Suprapubic skin (tissue), 4 donors: ENCODE data around the gene HIGD2B. TPM values are rescaled to one million over a fixed set of nuclear protein-coding genes. Genes with fewer than 3 reads are reported as not detected.

Experiments used
- DNase-seq, 2 donors: peaks; one replicate each; pipeline ENCODE4 v3.0.0-alpha.2; 2019; ENCODE audit warnings: low spot score in 2 of 2
- H3K27ac ChIP-seq: fragments of 200-600 bp; sonication (generic); one replicate; pipeline ENCODE4 v1.5.1; 2019
- H3K27me3 ChIP-seq: fragments of 200-600 bp; sonication (generic); one replicate; pipeline ENCODE4 v1.5.1; 2019
- H3K36me3 ChIP-seq: fragments of 200-600 bp; sonication (generic); one replicate; pipeline ENCODE4 v1.5.1; 2019
- H3K4me1 ChIP-seq: fragments of 200-600 bp; sonication (generic); one replicate; pipeline ENCODE4 v1.5.1; 2019
- H3K4me3 ChIP-seq: fragments of 200-600 bp; sonication (generic); one replicate; pipeline ENCODE4 v1.5.1; 2019; ENCODE audit warnings: mild to moderate bottlenecking
- H3K9me3 ChIP-seq: fragments of 200-600 bp; sonication (generic); one replicate; pipeline ENCODE4 v1.5.1; 2019
- CTCF ChIP-seq, 2 donors: fragments of 200-600 bp in 1 of 2; fragments of 450-650 bp in 1 of 2; sonication (generic) in 1 of 2; IDR thresholded peaks; one replicate each; pipeline ENCODE4 v1.5.1; 2016 to 2019; ENCODE audit warnings: antibody characterized with exemption in 2 of 2, mild to moderate bottlenecking in 1 of 2, moderate library complexity in 1 of 2
- EP300 ChIP-seq: sonication (generic); formaldehyde crosslinking; IDR thresholded peaks from one replicate; pipeline ENCODE4 v1.6.1; 2017; ENCODE audit warnings: antibody characterized with exemption
- POLR2A ChIP-seq, 2 donors: fragments of 450-650 bp; IDR thresholded peaks; one replicate each; pipeline ENCODE4 v1.6.1; 2017; ENCODE audit warnings: antibody characterized with exemption in 2 of 2, mild to moderate bottlenecking in 2 of 2, moderate library complexity in 2 of 2
- POLR2AphosphoS5 ChIP-seq, 3 donors: sonication (generic); formaldehyde crosslinking; IDR thresholded peaks; one replicate each; pipeline ENCODE4 v1.6.1; 2017; ENCODE audit warnings: antibody characterized with exemption in 3 of 3
- WGBS: methylation state at CpG from one replicate; pipeline ENCODE4 v1.1.5; 2018; 5-methylcytosine and 5-hydroxymethylcytosine counted together
- total RNA-seq, 4 donors: library from RNA; depleted of rRNA; stranded (reverse); fragments of >200 nt; gene quantifications; one replicate each; pipeline ENCODE4 v1.1.0, GENCODE V29; 2016

HIGD2B gene
- total RNA-seq, 4 donors from 2014 or later, result not detected

GRCh38 chr15:72706266-72706665 lies 20.3 kb upstream of the HIGD2B start:
- Histone ChIP-seq H3K4me3 (no peak overlapping the region), H3K4me1 (no peaks in the 10 kb centered on the region), H3K36me3 (no peaks in the 10 kb centered on the region), H3K27ac (no peak overlapping the region), H3K27me3 (no peaks in the 10 kb centered on the region), H3K9me3 (no peaks in the 10 kb centered on the region)
- no peak for DNase-seq
- TF ChIP-seq POLR2A (IDR thresholded peaks at IDR 0.05) (no peak), CTCF (IDR thresholded peaks at IDR 0.05) (no peak), EP300 (no peak), POLR2AphosphoS5 (IDR thresholded peaks at IDR 0.05) (no peak)
- 95% methylated on average over 11 of the region's 11 CpGs for WGBS

DNA sequence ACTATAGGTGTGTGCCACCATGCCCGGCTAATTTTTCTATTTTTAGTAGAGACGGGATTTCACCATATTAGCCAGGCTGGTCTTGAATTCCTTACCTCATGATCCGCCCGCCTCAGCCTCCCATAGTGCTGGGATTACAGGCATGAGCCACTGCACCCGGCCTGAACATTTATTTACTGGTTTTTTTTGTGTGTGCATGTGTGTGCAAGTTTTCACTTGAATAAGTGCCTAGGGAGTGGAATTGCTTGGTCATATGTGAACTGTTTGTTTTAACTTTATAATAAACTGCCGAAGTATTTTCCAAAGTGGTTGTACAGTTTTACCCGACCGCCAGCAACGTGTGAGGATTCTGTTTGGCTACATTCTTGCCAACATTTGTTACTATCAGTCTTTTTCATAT lies 14.1 kb upstream of the HIGD2B start:
- no peaks in the 10 kb centered on the region for H3K4me1 ChIP-seq
- TF ChIP-seq POLR2A (IDR thresholded peaks at IDR 0.05) (no peak), CTCF (IDR thresholded peaks at IDR 0.05) (no peak), EP300 (no peak)
- H3K27ac ChIP-seq, result no peak overlapping the region
- no peak for DNase-seq
- no peaks in the 10 kb centered on the region for H3K9me3 ChIP-seq
- H3K4me3 ChIP-seq, result no peak overlapping the region
- 63% methylated on average over 9 of the region's 9 CpGs for WGBS
- no peaks in the 10 kb centered on the region for H3K36me3 ChIP-seq
- no peaks in the 10 kb centered on the region for H3K27me3 ChIP-seq

- no peaks in the 10 kb centered on the region for H3K36me3 ChIP-seq
- no peaks in the 10 kb centered on the region for H3K9me3 ChIP-seq
- TF ChIP-seq EP300, result no peak
- TF ChIP-seq CTCF (IDR thresholded peaks at IDR 0.05), result no peak
- no peak for TF ChIP-seq POLR2AphosphoS5 (IDR thresholded peaks at IDR 0.05)
- no peak for TF ChIP-seq POLR2A (IDR thresholded peaks at IDR 0.05)
- H3K4me3 ChIP-seq, result no peak overlapping the region
- H3K4me1 ChIP-seq, result no peaks in the 10 kb centered on the region
- no peaks in the 10 kb centered on the region for H3K27me3 ChIP-seq
- WGBS, result 93% methylated on average over 5 of the region's 5 CpGs
- H3K27ac ChIP-seq, result no peak overlapping the region
- DNase-seq, result no peak
Observed at GRCh38 chr15:72698938-72699337, 13.0 kb upstream of the HIGD2B start.

DNA sequence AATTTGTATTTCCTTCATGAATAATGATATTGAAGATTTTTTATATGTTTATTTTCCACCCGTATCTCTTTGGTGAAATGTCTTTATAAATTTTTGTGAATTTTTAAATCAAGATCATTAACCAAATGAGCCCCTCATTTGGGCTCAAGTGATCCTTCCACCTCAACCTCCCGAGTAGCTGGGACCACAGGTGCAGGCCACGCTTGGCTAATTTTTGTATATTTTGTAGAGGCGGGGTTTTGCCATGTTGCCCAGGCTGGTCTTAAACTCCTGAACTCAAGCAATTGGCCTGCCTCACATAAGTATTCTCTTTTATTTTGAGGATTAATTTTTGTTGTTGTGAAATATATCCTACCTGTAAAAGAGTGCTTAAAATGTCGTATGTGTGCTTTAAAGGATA lies 5.0 kb upstream of the HIGD2B start:
- WGBS, result 84% methylated on average over 5 of the region's 5 CpGs
- DNase-seq, result no peak
- H3K27ac ChIP-seq, result no peak overlapping the region
- H3K9me3 ChIP-seq, result no peaks in the 10 kb centered on the region
- no peak overlapping the region for H3K4me3 ChIP-seq
- no peaks in the 10 kb centered on the region for H3K36me3 ChIP-seq
- peaks cover 11% of the 10 kb centered on the region for H3K4me1 ChIP-seq
- H3K27me3 ChIP-seq, result no peaks in the 10 kb centered on the region
- TF ChIP-seq POLR2A (IDR thresholded peaks at IDR 0.05) (no peak), POLR2AphosphoS5 (IDR thresholded peaks at IDR 0.05) (no peak), EP300 (no peak), CTCF (IDR thresholded peaks at IDR 0.05) (no peak)

DNA sequence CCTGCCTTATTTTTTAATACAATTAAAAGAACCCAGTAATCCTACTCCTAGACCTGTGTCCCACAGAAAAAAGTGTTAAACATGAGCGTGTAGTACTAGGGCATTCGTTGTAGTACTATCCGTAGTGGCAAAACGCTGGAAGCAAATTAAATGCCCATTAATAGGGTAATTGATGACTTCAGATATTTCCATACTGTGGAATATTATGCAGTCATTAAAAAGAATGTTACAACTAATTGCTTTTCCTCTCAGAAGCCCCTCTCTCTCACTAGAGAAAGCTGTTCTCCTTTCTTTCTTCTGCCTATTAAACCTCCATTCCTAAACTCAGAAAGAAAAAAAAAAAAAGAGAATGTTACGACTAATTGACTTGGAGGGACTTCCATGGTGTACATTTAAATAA lies 2.7 kb upstream of the HIGD2B start:
- no peak overlapping the region for H3K4me3 ChIP-seq
- no peak for TF ChIP-seq EP300
- TF ChIP-seq POLR2A (IDR thresholded peaks at IDR 0.05), result no peak
- no peak for TF ChIP-seq POLR2AphosphoS5 (IDR thresholded peaks at IDR 0.05)
- TF ChIP-seq CTCF (IDR thresholded peaks at IDR 0.05), result no peak

More for the DNA sequence above, 2.7 kb upstream of the HIGD2B start:
- DNase-seq, result no peak
- WGBS, result 96% methylated on average over 5 of the region's 5 CpGs
- H3K36me3 ChIP-seq, result no peaks in the 10 kb centered on the region
- H3K27me3 ChIP-seq, result no peaks in the 10 kb centered on the region
- H3K27ac ChIP-seq, result no peak overlapping the region
- no peaks in the 10 kb centered on the region for H3K9me3 ChIP-seq
- H3K4me1 ChIP-seq, result peaks cover 19% of the 10 kb centered on the region
